Left renal cortex interstitium (tissue), 4 donors: ENCODE measurements around the gene TARBP2. TPM values are rescaled to one million over a fixed set of nuclear protein-coding genes. Genes with fewer than 3 reads are reported as not detected.

Experiments used
- DNase-seq, 4 donors: peaks; one replicate each; pipeline ENCODE4 v3.0.0-alpha.2; 2013; ENCODE audit warnings: low read depth in 4 of 4, low spot score in 2 of 4, missing footprints in 1 of 4
- polyA plus RNA-seq, 4 donors: library from polyadenylated mRNA; unstranded; fragments of 120-200 nt; gene quantifications; one replicate each; pipeline ENCODE4 v1.2.1, GENCODE V29; 2013; ENCODE audit not compliant: insufficient read length in 4 of 4

TARBP2 gene, protein sequence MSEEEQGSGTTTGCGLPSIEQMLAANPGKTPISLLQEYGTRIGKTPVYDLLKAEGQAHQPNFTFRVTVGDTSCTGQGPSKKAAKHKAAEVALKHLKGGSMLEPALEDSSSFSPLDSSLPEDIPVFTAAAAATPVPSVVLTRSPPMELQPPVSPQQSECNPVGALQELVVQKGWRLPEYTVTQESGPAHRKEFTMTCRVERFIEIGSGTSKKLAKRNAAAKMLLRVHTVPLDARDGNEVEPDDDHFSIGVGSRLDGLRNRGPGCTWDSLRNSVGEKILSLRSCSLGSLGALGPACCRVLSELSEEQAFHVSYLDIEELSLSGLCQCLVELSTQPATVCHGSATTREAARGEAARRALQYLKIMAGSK
- 10 to 100 TPM; 40.6 to 60.3 (median 53.4) TPM for polyA plus RNA-seq

- peak; percentile 97 to 99 (median 98) for DNase-seq
These were observed at the start of gene TARBP2 for GRCh38 chr12:53500776-53501614. Gene TARBP2 (plus strand): TSS chr12:53501283. CDS start chr12:53501409, 126 bp downstream.

GRCh38 chr12:53451661-53452158 lies 49.4 kb upstream of the TARBP2 start, which contains the start of gene PCBP2:
Gene PCBP2 (plus strand): TSS chr12:53452102. CDS start chr12:53454801, 2,699 bp downstream.
- DNase-seq = peak; percentile 87 to 97 (median 94)

DNA sequence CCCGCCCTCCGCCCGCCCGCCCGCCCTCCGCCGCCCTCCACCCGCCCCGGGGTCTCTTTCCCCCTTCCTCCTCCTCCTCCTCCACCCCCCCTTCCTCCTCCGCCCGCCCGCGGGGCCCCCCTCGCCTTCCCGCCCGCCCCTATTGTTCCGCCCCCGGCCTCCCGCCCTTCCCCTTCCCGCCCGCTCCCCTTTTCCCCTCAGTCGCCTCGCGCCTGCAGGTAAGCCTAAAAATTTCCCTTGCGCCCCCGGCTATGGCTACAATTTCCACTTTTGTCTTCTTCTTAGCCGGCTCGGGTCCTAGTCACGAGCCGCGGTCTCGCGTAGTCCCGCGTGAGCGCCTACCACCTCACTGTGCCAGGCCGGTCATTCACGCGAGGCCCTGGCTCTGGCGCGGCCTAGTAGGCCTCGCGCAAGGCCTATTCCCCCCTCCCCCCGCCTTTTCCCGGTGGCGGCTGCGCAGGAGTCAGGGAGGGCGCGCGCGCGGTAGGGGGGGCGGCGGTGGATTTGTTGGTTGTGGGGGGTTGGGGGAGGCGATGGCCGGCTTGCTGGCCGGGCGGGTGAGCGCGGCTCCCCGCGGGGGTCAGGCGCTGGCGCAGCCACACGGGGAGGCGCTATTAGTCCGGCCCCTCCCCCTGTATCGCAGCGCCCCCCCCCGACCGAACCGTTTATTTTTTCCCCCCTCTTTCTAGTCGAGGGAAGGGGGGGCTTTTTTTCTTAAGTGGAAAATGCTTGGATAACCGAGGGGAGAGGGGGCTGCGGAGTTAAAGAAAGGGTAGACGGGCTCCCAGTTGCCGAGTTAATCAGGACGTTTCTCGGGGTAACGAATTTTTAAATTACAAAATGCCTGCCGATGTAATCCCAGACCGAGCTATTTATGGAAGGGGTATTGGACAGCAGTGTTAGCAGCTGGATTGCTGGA lies 48.7 kb upstream of the TARBP2 start:
- DNase-seq = peak; percentile 67 to 75 (median 74)

DNA sequence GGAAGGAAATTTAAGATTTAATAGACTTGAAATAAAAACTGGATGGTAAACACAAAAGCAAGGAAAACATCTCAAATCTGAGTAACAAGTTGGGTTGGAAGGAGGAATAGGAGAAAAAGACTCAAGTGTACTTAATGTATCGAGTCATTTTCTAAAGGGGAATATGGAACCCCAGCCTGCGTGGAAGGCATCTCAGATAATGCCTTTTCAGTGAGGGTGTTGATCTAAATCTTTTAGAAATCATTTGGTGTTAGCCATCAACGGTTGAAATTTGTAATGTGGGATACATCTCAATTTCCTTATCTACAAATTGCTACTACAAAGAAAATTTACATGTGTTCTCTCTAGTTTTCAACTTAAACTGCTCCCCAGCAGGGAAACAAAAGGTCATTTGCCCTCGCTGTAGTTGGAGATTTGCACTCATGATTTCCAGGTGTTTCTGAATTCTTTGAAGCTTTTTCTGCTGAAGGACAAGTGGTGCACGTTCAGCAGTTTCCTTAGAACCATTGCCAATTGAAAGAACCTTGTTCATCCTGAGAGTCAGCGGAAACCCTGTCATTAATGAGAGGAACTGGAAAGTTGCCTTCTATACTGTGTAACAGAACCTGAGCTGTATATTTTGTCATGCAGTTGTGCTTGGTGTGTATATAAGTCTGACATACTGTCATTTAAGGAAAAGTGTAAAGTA lies 47.0 kb upstream of the TARBP2 start:
- DNase-seq = no peak

GRCh38 chr12:53454707-53455106 lies 46.4 kb upstream of the TARBP2 start:
- DNase-seq = no peak

DNA sequence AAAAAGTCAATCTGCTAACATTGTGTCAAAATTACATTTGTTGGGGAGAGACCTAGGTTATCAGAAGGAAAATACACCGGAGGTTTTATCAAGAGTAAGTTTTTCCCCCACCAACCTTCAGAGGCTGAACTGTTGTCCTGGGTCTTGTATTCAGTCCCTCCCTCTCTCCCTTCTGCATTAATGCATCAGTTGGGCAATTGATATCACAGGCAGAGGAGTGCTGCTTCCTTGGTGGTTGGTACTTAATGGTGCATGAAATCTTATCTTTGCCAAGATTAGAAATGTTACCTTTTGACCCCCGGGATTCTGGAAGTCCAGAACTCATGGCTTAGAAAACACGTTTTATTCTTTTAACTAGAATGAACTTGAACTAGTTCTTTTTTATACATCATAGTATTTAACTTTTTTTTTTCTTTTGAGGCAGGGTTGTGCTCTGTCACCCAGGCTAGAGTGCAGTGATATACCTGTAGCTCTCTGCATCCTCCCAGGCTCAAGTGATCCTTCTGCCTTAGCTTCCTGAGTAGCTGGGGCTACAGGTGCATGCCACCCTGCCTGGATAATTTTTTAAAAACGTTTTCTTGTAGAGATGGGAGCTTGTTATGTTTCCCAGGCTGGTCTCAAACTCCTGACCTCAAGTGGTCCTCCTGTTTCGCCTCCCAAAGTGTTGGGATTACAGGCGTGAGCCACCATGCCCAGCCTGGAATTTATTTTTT lies 44.3 kb upstream of the TARBP2 start:
- DNase-seq = no peak

GRCh38 chr12:53459097-53459496 lies 42.0 kb upstream of the TARBP2 start:
- no peak for DNase-seq

- DNase-seq = no peak
These were observed 40.0 kb upstream of the TARBP2 start for GRCh38 chr12:53461059-53461458.

DNA sequence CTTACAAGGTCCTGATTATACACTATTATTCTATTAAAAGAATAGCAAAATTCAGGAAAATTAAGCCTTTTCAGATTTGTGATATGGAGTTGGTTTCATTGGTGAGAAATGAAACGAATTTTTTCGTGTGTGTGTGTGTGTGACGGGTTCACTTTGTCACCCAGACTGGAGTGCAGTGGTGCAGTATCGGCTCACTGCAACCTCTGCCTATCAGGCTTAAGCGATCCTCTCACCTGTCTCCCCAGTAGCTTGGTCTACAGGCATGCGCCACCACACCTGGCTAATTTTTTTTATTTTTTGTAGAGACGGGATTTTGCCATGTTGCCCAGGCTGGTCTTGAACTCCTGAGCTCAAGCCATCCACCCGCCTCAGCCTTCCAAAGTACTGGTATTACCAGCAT lies 39.5 kb upstream of the TARBP2 start:
- DNase-seq = no peak

GRCh38 chr12:53462935-53463334 lies 38.1 kb upstream of the TARBP2 start:
- DNase-seq = no peak

DNA sequence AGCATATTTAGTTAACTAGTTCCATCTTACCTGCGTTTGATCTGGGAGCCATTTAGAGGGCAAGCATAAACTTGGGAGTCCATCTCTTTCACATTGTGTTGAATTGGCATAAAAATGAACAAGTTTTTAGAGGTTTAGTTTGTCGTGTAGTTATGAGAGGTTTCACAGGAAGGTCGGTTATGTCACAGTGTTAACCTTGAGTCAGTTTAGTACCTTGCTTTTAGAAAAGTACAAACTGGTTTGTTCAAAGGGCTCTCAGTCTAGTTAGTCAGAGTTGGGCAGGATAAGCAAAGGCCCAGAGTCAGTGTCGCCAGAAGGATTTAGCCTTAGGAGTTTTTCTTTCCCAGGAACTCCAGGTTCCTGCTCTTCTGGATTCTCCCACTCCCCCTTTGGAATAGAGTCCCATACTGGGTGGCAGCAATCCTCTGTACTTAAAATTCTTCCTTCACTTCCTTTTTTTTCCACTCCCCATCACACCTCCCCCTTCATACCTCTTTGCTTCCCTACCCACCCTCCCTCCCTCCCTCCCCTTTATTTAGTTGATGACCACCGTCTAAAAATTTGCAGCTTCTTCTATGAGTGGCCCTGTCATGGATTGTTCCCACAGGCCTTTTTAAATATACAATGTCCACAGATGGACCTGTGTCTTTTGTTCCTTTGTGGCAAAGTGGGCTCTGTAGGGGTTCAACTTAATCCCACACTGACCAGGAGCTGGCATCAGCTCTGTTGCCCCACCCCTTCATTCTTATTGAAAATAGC lies 37.1 kb upstream of the TARBP2 start:
- no peak for DNase-seq

- DNase-seq = no peak
These were observed 36.2 kb upstream of the TARBP2 start for GRCh38 chr12:53464685-53465418.

DNA sequence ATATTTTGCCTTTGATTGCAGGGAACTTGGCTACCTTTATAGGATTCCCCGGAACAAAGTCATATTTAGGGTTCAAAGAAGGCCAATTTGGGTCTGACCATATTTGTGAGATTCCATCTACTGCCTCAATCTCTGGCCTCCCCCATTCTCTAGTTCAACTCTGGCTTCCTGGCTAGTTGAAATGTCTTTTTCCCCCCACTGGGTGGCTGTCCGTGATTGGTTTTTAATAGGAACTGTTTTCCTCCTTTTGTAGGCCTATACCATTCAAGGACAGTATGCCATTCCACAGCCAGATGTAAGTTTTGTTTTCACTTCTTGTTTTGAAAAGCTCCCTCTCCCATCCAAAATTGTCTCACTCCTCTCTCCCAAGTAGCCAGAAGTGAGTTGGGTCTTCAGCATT lies 35.4 kb upstream of the TARBP2 start:
- no peak for DNase-seq

- DNase-seq = no peak
These were observed 34.4 kb upstream of the TARBP2 start for GRCh38 chr12:53466640-53467039.

GRCh38 chr12:53467082-53467481 lies 34.0 kb upstream of the TARBP2 start:
- no peak for DNase-seq

DNA sequence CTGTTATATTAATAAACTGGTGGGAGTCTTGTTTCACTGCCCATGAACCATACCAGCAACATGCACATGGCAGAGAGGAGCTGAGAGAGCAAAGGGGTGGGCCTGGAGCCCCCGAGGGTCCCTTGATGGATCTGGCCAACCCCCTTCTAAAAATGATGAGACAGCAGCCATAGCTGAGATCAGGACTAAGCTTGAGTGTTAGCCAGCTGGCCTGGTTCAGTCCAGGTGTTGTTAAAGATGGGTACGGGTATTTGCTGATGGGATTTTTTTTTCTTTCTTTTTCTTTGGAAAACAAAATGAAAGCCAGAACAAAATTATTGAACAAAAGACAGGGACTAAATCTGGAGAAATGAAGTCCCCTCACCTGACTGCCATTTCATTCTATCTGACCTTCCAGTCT lies 33.2 kb upstream of the TARBP2 start:
- no peak for DNase-seq

DNA sequence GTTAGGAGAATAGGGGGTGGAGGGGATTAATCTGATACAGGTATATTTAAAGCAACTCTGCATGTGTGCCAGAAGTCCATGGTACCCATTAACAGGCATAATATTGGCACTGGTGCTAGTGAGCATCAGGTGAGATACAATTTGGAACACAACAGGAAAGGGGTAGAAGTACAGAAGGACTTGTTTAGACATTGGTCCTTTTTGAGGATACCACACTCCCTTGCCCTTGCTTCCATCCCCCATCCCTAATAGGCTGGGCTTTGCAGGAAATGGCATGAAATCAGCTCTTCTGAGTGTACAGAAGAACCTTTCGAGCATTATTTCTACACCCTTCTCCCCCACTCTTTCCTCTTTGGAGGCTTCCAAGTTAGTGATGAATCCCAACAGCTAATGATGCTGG lies 32.8 kb upstream of the TARBP2 start:
- DNase-seq = no peak
